H1 (cell line): ENCODE results near the gene CMSS1. TPM values are rescaled to one million over a fixed set of nuclear protein-coding genes. Genes with fewer than 3 reads are reported as not detected.

Source experiments
- HDAC2 ChIP-seq, 2 experiments: fragments of 300-600 bp in 1 of 2; sonication (generic) in 1 of 2; IDR thresholded peaks; 2 replicates each; pipeline ENCODE4 v1.6.1; 2011 to 2012; ENCODE audit warnings: low read depth in 2 of 2, low read length in 2 of 2, mild to moderate bottlenecking in 2 of 2, moderate library complexity in 2 of 2, borderline replicate concordance in 1 of 2, inconsistent platforms in 1 of 2
- KDM4A ChIP-seq: IDR thresholded peaks from one replicate; pipeline ENCODE4 v1.7.1; 2012; ENCODE audit warnings: low read depth, mild to moderate bottlenecking, moderate library complexity, low read length, inconsistent platforms; ENCODE audit not compliant: severe bottlenecking
- KDM5A ChIP-seq: fragments of 200-600 bp; IDR thresholded peaks from 2 replicates; pipeline ENCODE4 v1.7.1; 2012; ENCODE audit warnings: mild to moderate bottlenecking, low read length, inconsistent platforms, mixed read lengths
- RBBP5 ChIP-seq: IDR thresholded peaks from 2 replicates; pipeline ENCODE4 v1.7.1; 2012; ENCODE audit warnings: low read depth, mild to moderate bottlenecking, inconsistent platforms, low read length, moderate library complexity, borderline replicate concordance
- SRF ChIP-seq: IDR thresholded peaks from 2 replicates; pipeline ENCODE4 v1.6.1; 2011; ENCODE audit warnings: mild to moderate bottlenecking, low read depth, low read length, moderate library complexity
- polyA plus RNA-seq, 7 experiments: library from polyadenylated mRNA; depleted of rRNA in 3 of 7; stranded (reverse) in 5 of 7; unstranded in 2 of 7; fragments of >200 nt in 5 of 7; fragments of 200-250 nt in 2 of 7; gene quantifications; 1 replicate in 5 of 7; 2 replicates in 1 of 7; 4 replicates in 1 of 7; pipeline versions ENCODE4 v1.2.1 to v1.2.3, GENCODE V29; 2011 to 2013; ENCODE audit warnings: missing spikeins in 2 of 7, mixed read lengths in 2 of 7
- total RNA-seq: library from RNA; stranded (reverse); fragmentation: NEBNext Ultra II Directional; extraction: Animal tissue kit (Norgen Biotek cat#: 25700); gene quantifications from 2 replicates; pipeline ENCODE4 v1.2.1, GENCODE V29; 2021

Gene CMSS1
- total and polyA plus RNA-seq, 2 of the 8 experiments (the other 6 are each of a cell fraction or from before 2014, with no cell fraction given), result 15.2 to 75.1 TPM

- TF ChIP-seq HDAC2 (IDR thresholded peaks at IDR 0.05; ENCODE audit: borderline replicate concordance in 1 of 2, low read depth in 2 of 2, low read length in 2 of 2) (no peak), RBBP5 (no peak), KDM4A (no peak), SRF (no peak), KDM5A (no peak)
- TF ChIP-seq, all 59 proteins: peak for 0
These were observed 268.7 kb downstream of the CMSS1 start (continued) for GRCh38 chr3:100086401-100086800.
